WERI-Rb-1 (cell line): ENCODE measurements around the gene ZBTB4.

Source experiments
- DNase-seq: peaks from one replicate; pipeline ENCODE4 v3.0.0-alpha.2; 2020
- H3K27ac ChIP-seq: fragments of 250-450 bp; sonication (Bioruptor Pico); 2 replicates; pipeline ENCODE4 v1.5.1; 2020; ENCODE audit warnings: mild to moderate bottlenecking, moderate library complexity
- H3K27me3 ChIP-seq: fragments of 250-450 bp; sonication (Bioruptor Pico); 2 replicates; pipeline ENCODE4 v1.5.1; 2021; ENCODE audit warnings: mild to moderate bottlenecking, low read depth, moderate library complexity; ENCODE audit not compliant: insufficient read depth, severe bottlenecking
- H3K36me3 ChIP-seq: fragments of 250-450 bp; sonication (Bioruptor Pico); 2 replicates; pipeline ENCODE4 v1.5.1; 2020; ENCODE audit warnings: mild to moderate bottlenecking, moderate library complexity
- H3K4me3 ChIP-seq: 2 replicates; pipeline ENCODE4 v1.5.1; 2011; ENCODE audit warnings: low read depth, mild to moderate bottlenecking, control low read depth, low read length
- H3K9me3 ChIP-seq: fragments of 250-450 bp; sonication (Bioruptor Pico); 2 replicates; pipeline ENCODE4 v1.5.1; 2021; ENCODE audit warnings: mild to moderate bottlenecking, moderate library complexity; ENCODE audit not compliant: severe bottlenecking
- CTCF ChIP-seq: IDR thresholded peaks from 2 replicates; pipeline ENCODE4 v1.5.1; 2011; ENCODE audit warnings: low read depth, mild to moderate bottlenecking, control low read depth, inconsistent platforms, low read length

ZBTB4 gene

GRCh38 chr17:7479213-7480088 lies at the start of gene ZBTB4:
TSS of gene ZBTB4 (minus strand) at chr17:7479631. CDS start at chr17:7466801, 12,830 bp downstream.
- Histone ChIP-seq H3K36me3 (no peaks in the 10 kb centered on the region), H3K9me3 (no peaks in the 10 kb centered on the region), H3K27ac (peak within 1 kb of the TSS; percentile 97), H3K4me3 (peak within 1 kb of the TSS; percentile 68), H3K27me3 (no peaks in the 10 kb centered on the region)
- peak; percentile 53 for DNase-seq
- TF ChIP-seq CTCF: no peak

GRCh38 chr17:7528842-7529241 lies 49.4 kb upstream of the ZBTB4 start:
- no peak for DNase-seq
- no peak for TF ChIP-seq CTCF
- H3K36me3 ChIP-seq: no peaks in the 10 kb centered on the region
- H3K4me3 ChIP-seq: no peak overlapping the region
- H3K9me3 ChIP-seq: peaks cover 30% of the 10 kb centered on the region
- H3K27ac ChIP-seq: no peak overlapping the region
- H3K27me3 ChIP-seq: no peaks in the 10 kb centered on the region

- Histone ChIP-seq H3K9me3 (peaks cover 8% of the 10 kb centered on the region), H3K27ac (no peak overlapping the region), H3K4me3 (no peak overlapping the region), H3K36me3 (peaks cover 3% of the 10 kb centered on the region; the same call in 1 of the 2 replicates), H3K27me3 (no peaks in the 10 kb centered on the region)
- TF ChIP-seq CTCF: peak; percentile 46
- DNase-seq: peak; percentile 11
These were observed 43.6 kb upstream of the ZBTB4 start for GRCh38 chr17:7523033-7523432.

GRCh38 chr17:7515911-7516610 lies 36.6 kb upstream of the ZBTB4 start:
- no peak for TF ChIP-seq CTCF
- Histone ChIP-seq H3K36me3 (peaks cover 45% of the 10 kb centered on the region), H3K4me3 (no peak overlapping the region), H3K9me3 (no peaks in the 10 kb centered on the region), H3K27ac (no peak overlapping the region), H3K27me3 (no peaks in the 10 kb centered on the region)
- DNase-seq: no peak

GRCh38 chr17:7513850-7514419 lies 34.5 kb upstream of the ZBTB4 start:
- Histone ChIP-seq H3K27me3 (no peaks in the 10 kb centered on the region), H3K36me3 (peaks cover 66% of the 10 kb centered on the region), H3K9me3 (no peaks in the 10 kb centered on the region), H3K4me3 (no peak overlapping the region), H3K27ac (no peak overlapping the region)
- TF ChIP-seq CTCF: no peak
- DNase-seq: no peak
